H1 (cell line): ENCODE measurements around the gene NIM1K. TPM values are rescaled to one million over a fixed set of nuclear protein-coding genes. Genes with fewer than 3 reads are reported as not detected.
A peak's percentile ranks its signal among the peaks of the same experiment; 100 is the strongest.

Source experiments
- ASH2L ChIP-seq: fragments of 200-600, 300-600 bp; sonication (generic); IDR thresholded peaks from one replicate; pipeline ENCODE4 v1.7.1; 2017; ENCODE audit warnings: low read length
- CTBP2 ChIP-seq: IDR thresholded peaks from 2 replicates; pipeline ENCODE4 v1.7.0; 2011; ENCODE audit warnings: borderline replicate concordance, mild to moderate bottlenecking, moderate library complexity, mixed read lengths, low read length; ENCODE audit not compliant: insufficient read depth, insufficient read length
- CTCF ChIP-seq, 3 experiments: IDR thresholded peaks; 1 replicate in 2 of 3; 2 replicates in 1 of 3; pipeline versions ENCODE4 v1.5.1 to v1.6.1; 2011; ENCODE audit warnings: low read length in 3 of 3, mild to moderate bottlenecking in 3 of 3, inconsistent platforms in 2 of 3, low read depth in 1 of 3, moderate library complexity in 1 of 3; ENCODE audit not compliant: insufficient read depth in 1 of 3; ENCODE audit errors: control extremely low read depth in 1 of 3
- EGR1 ChIP-seq: IDR thresholded peaks from 2 replicates; pipeline ENCODE4 v1.6.1; 2011; ENCODE audit warnings: low read depth, low read length, borderline replicate concordance
- GABPA ChIP-seq: IDR thresholded peaks from 2 replicates; pipeline ENCODE4 v1.6.1; 2011; ENCODE audit warnings: mild to moderate bottlenecking, low read length, moderate library complexity, borderline replicate concordance; ENCODE audit not compliant: insufficient read depth
- GTF2F1 ChIP-seq: IDR thresholded peaks from 2 replicates; pipeline ENCODE4 v1.6.1; 2012; ENCODE audit warnings: low read depth, low read length, improper control_type of control experiment, borderline replicate concordance
- HDAC2 ChIP-seq, 2 experiments: fragments of 300-600 bp in 1 of 2; sonication (generic) in 1 of 2; IDR thresholded peaks; 2 replicates each; pipeline ENCODE4 v1.6.1; 2011 to 2012; ENCODE audit warnings: low read depth in 2 of 2, low read length in 2 of 2, mild to moderate bottlenecking in 2 of 2, moderate library complexity in 2 of 2, borderline replicate concordance in 1 of 2, inconsistent platforms in 1 of 2
- HDAC6 ChIP-seq: IDR thresholded peaks from one replicate; pipeline ENCODE4 v1.7.1; 2012; ENCODE audit warnings: low read depth, mild to moderate bottlenecking, inconsistent platforms, low read length, moderate library complexity
- NANOG ChIP-seq: IDR thresholded peaks from 2 replicates; pipeline ENCODE4 v1.6.1; 2011; ENCODE audit warnings: low read length, low read depth, mild to moderate bottlenecking, inconsistent platforms; ENCODE audit not compliant: insufficient read depth, poor library complexity, severe bottlenecking
- SIN3A ChIP-seq, 2 experiments: IDR thresholded peaks in 1 of 2; conservative IDR thresholded peaks in 1 of 2; 2 replicates each; pipeline ENCODE4 v1.6.1; 2011 to 2012; ENCODE audit warnings: low read length in 2 of 2, improper control_type of control experiment in 1 of 2, low read depth in 1 of 2, mild to moderate bottlenecking in 1 of 2
- ZNF274 ChIP-seq: IDR thresholded peaks from 2 replicates; pipeline ENCODE4 v1.7.0; 2012; ENCODE audit warnings: low read length, borderline replicate concordance; ENCODE audit errors: extremely low read depth
- polyA plus RNA-seq, 7 experiments: library from polyadenylated mRNA; depleted of rRNA in 3 of 7; stranded (reverse) in 5 of 7; unstranded in 2 of 7; fragments of >200 nt in 5 of 7; fragments of 200-250 nt in 2 of 7; gene quantifications; 1 replicate in 5 of 7; 2 replicates in 1 of 7; 4 replicates in 1 of 7; pipeline versions ENCODE4 v1.2.1 to v1.2.3, GENCODE V29; 2011 to 2013; ENCODE audit warnings: missing spikeins in 2 of 7, mixed read lengths in 2 of 7
- total RNA-seq: library from RNA; stranded (reverse); fragmentation: NEBNext Ultra II Directional; extraction: Animal tissue kit (Norgen Biotek cat#: 25700); gene quantifications from 2 replicates; pipeline ENCODE4 v1.2.1, GENCODE V29; 2021

NIM1K gene
- total and polyA plus RNA-seq, 2 of the 8 experiments (the other 6 are each of a cell fraction or from before 2014, with no cell fraction given): not detected

DNA sequence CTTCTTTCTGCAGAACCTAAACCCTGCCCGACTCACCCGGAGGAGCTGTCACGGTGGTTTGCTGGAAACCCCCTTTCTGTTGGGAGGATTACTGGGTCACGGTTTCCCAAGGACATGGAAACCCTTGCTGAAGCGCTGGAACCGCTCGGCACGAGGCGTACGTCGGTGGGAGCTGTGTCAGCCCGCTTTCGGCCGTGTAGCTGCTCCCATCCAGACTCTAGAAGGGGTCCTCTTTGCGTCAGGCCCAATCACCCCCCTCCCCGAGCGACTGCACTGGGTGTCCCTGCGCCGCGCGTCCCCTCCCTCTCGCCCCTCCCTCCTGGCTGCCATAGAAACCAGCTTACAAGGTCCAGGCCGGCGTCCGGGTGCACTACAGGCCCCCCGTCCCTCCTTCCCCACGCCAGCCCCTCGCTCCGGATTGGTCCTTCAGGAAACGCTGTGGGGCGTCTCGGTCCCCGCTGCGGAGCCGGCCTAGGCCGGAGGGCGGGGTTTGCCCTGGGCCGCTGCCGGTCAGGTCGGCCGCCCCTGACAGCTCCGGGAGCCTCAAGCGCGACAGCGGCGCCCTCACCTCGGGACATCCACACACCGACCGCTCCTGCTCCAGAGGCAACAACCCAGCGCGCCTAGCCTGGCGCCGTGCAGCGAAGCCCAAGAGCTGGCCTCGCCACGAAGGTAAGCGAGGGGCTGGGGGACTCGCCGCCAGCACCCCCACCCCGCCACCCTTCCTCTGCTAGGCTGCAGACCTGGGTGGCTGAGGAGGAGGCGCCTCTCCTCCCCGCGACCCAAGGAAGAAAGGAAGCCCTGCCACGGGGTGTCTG, at the start of gene NIM1K (continued):
- TF ChIP-seq NANOG (no peak), CTBP2 (no peak), ZNF274 (no peak), SIN3A (conservative IDR thresholded peaks at IDR 0.05 in 1 of 2, IDR thresholded peaks at IDR 0.05 in 1 of 2; ENCODE audit: low read depth in 1 of 2, low read length in 2 of 2) (0 out of 4 replicates have a peak, but pooled peaks have one; percentile 22 to 39), HDAC2 (IDR thresholded peaks at IDR 0.05; ENCODE audit: borderline replicate concordance in 1 of 2, low read depth in 2 of 2, low read length in 2 of 2) (no peak; a peak in 1 of 4 replicates), GTF2F1 (no peak), CTCF (IDR thresholded peaks at IDR 0.05; ENCODE audit: control extremely low read depth in 1 of 3, insufficient read depth in 1 of 3, low read depth in 1 of 3, low read length in 3 of 3) (no peak), HDAC6 (no peak), ASH2L (peak; percentile 48), EGR1 (no peak), GABPA (no peak)
